ENCODE results near the gene TAF12.

GRCh38 chr1:28592321-28593071 is 50.4 kb downstream of the TAF12 start:
- TF ChIP-seq, protein P1, sequence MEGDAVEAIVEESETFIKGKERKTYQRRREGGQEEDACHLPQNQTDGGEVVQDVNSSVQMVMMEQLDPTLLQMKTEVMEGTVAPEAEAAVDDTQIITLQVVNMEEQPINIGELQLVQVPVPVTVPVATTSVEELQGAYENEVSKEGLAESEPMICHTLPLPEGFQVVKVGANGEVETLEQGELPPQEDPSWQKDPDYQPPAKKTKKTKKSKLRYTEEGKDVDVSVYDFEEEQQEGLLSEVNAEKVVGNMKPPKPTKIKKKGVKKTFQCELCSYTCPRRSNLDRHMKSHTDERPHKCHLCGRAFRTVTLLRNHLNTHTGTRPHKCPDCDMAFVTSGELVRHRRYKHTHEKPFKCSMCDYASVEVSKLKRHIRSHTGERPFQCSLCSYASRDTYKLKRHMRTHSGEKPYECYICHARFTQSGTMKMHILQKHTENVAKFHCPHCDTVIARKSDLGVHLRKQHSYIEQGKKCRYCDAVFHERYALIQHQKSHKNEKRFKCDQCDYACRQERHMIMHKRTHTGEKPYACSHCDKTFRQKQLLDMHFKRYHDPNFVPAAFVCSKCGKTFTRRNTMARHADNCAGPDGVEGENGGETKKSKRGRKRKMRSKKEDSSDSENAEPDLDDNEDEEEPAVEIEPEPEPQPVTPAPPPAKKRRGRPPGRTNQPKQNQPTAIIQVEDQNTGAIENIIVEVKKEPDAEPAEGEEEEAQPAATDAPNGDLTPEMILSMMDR (conservative IDR thresholded peaks at IDR 0.05; ENCODE audit: low read depth, low read length), result no peak
- no peak for TF ChIP-seq EZH2 (IDR thresholded peaks at IDR 0.05; ENCODE audit: borderline replicate concordance, low read depth, low read length, poor library complexity, severe bottlenecking)

All from A673 (cell line).